ENCODE results near the gene DDX27.
"Not testable (repeated sequence)": the region's sequence is repeated elsewhere in the genome, so short reads cannot be mapped to it uniquely, and the experiment has no call there.

Gene DDX27

DNA sequence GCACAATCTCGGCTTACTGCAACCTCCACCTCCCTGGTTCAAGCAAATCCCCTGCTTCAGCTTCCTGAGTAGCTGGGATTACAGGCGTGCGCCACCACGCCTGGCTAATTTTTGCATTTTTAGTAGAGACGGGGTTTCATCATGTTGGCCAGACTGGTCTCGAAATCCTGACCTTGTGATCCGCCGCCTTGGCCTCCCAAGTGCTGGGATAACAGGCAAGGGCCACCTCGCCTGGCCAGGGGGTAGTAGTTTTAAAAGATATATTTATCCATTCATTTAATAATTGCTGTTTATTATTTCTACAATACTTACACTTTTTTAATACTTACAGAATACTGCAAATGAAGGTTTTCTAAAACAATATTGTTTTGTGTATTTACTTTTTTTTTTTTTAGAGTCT lies 15.5 kb upstream of the DDX27 start:
- DNase-seq (ENCODE audit: low read depth), result no peak
- H3K4me3 ChIP-seq (ENCODE audit: low read depth, low read length), result no peak overlapping the region
- TF ChIP-seq, protein P1, sequence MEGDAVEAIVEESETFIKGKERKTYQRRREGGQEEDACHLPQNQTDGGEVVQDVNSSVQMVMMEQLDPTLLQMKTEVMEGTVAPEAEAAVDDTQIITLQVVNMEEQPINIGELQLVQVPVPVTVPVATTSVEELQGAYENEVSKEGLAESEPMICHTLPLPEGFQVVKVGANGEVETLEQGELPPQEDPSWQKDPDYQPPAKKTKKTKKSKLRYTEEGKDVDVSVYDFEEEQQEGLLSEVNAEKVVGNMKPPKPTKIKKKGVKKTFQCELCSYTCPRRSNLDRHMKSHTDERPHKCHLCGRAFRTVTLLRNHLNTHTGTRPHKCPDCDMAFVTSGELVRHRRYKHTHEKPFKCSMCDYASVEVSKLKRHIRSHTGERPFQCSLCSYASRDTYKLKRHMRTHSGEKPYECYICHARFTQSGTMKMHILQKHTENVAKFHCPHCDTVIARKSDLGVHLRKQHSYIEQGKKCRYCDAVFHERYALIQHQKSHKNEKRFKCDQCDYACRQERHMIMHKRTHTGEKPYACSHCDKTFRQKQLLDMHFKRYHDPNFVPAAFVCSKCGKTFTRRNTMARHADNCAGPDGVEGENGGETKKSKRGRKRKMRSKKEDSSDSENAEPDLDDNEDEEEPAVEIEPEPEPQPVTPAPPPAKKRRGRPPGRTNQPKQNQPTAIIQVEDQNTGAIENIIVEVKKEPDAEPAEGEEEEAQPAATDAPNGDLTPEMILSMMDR (IDR thresholded peaks at IDR 0.05; ENCODE audit: insufficient read depth, low read depth, low read length, missing control alignments), result no peak

DNA sequence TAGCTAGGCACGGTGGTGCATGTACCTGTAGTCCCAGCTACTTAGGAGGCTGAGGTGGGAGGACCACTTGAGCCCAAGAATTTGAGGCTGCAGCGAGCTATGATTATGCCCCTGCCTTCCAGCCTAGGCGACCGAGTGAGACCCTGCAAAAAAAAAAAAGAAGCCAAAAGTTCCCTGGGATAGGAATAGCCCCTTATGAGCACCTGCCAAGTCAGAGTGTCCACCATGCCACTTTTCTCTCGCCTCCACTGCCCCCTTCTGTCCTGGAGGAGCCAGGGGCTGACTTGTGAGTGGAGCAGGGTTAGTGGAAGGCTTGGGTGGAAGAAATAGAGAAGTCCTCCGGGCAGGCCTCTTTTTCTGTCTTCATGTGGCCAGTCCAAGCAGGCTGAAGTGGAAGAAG lies 12.1 kb upstream of the DDX27 start:
- TF ChIP-seq, protein P1 (IDR thresholded peaks at IDR 0.05; ENCODE audit: insufficient read depth, low read depth, low read length, missing control alignments), result peak; percentile 24
- DNase-seq (ENCODE audit: low read depth), result peak; percentile 32
- H3K4me3 ChIP-seq (ENCODE audit: low read depth, low read length), result no peak overlapping the region

DNA sequence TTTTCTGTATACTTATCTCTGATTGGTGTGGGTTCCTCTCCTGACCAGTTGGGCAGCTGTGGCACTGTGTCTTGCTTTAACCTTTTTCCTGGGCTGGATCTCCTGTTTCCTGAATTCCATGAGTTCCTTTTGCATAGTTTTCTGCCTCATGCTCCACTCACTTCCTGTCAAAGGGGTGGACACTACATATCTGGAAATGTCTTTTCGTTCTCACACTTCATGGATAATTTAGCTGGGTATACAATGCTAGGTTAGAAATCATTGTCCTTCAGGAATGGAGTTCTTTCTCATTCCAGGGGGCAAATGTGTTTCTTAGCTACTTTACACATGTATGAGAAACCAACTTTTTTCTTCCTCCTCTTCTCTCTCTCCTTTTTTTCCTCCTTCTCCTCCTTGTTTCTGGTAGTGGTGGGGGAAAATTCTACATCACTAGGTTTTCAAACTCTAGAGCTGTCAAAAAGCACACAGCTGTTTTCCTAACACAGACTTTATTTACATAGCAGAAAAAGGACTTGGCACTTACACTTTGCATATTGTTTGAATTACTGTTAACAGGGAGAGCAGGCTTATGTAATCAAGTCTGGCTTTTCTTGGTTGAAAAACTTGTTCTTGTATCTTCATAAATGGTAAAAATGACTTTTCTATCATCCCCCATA lies 9.0 kb upstream of the DDX27 start:
- TF ChIP-seq, protein P1 (IDR thresholded peaks at IDR 0.05; ENCODE audit: insufficient read depth, low read depth, low read length, missing control alignments), result no peak
- DNase-seq (ENCODE audit: low read depth), result no peak
- no peak overlapping the region for H3K4me3 ChIP-seq (ENCODE audit: low read depth, low read length)

DNA sequence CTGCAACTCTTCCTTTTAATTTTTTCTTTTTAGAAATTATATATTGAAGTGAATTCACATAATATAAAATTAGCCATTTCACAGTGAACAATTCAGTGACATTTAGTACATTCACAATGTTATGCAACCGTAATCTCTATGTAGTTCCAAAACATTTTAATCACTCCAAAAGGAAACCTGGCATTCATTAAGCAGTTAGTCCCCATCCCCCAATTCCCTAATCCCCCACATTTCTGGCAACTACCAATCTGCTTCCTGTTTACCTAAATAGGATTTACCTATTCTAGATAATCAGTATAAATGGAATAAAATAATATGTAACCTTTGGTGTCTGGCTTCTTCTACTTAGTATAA lies 8.5 kb upstream of the DDX27 start:
- H3K4me3 ChIP-seq (ENCODE audit: low read depth, low read length), result no peak overlapping the region
- TF ChIP-seq, protein P1 (IDR thresholded peaks at IDR 0.05; ENCODE audit: insufficient read depth, low read depth, low read length, missing control alignments), result no peak
- DNase-seq (ENCODE audit: low read depth), result no peak

DNA sequence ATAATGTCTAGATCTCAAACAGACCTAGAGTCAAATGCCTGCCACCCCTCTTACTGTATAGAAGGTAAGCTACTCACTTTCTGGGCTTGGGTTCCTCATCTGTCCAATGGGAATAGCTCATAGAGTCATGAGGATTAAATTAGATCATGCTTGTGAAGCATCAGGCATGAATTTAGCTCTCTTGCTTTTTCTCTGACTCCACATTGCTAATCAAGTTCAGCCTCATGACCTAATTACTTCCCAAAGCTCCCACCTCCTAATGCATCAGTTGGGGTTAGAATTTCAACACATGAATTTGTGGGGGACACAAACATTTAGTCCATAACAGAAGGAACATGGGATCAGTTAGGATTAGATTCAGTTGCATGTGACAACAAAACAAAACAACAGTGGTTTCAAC lies 4.6 kb upstream of the DDX27 start:
- DNase-seq (ENCODE audit: low read depth), result no peak
- no peak overlapping the region for H3K4me3 ChIP-seq (ENCODE audit: low read depth, low read length)
- TF ChIP-seq, protein P1 (IDR thresholded peaks at IDR 0.05; ENCODE audit: insufficient read depth, low read depth, low read length, missing control alignments), result no peak

DNA sequence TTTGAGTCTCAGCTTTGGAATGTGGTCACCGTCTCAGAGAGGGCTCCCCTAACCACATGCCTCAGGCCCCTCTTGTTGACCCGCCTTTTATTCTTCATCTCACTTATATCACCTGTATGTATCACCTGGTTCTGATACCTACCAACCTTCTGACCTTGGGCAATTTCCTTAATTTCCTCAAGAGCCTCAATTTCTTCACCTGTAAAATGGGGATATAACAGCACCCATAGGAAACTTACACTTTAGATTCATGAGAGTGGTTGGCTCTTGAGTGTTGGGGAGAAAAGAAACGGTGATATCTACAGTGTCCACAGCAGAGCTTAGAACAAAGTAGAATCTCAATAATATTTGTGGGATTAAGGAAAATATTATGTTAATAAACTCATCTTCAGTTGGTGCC lies 4.0 kb upstream of the DDX27 start:
- no peak for DNase-seq (ENCODE audit: low read depth)
- TF ChIP-seq, protein P1 (IDR thresholded peaks at IDR 0.05; ENCODE audit: insufficient read depth, low read depth, low read length, missing control alignments), result no peak
- no peak overlapping the region for H3K4me3 ChIP-seq (ENCODE audit: low read depth, low read length)

DNA sequence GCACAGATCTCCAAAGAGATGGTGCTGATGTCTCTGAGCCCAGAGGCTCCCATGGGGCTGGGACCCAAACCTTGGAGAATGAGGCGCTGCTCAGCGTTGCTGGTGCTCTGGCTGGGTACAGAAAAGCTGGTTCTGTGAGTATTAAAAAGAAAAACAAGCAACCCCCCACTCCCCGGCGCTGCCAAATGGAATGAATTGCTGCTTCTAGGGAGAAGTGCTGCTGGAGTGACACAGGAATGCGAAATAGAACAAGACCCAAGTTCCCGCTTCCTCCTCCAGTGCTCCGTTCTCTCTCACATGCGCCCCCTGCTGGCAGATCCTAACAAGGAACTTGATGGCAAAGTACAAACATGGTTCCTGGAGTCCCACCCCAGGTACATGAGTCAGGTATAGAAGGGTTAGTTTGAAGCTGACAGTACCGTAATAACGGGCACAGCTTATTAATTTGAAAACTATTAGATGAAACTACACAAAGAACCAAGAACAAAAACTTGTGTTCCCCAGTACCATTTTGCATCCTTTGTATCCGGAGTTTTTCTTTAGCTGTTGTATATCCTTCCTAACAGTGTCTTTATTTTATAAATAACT lies 2.1 kb upstream of the DDX27 start:
- TF ChIP-seq, protein P1 (IDR thresholded peaks at IDR 0.05; ENCODE audit: insufficient read depth, low read depth, low read length, missing control alignments), result peak; percentile 85
- DNase-seq (ENCODE audit: low read depth), result peak; percentile 93
- H3K4me3 ChIP-seq (ENCODE audit: low read depth, low read length), result no peak overlapping the region

DNA sequence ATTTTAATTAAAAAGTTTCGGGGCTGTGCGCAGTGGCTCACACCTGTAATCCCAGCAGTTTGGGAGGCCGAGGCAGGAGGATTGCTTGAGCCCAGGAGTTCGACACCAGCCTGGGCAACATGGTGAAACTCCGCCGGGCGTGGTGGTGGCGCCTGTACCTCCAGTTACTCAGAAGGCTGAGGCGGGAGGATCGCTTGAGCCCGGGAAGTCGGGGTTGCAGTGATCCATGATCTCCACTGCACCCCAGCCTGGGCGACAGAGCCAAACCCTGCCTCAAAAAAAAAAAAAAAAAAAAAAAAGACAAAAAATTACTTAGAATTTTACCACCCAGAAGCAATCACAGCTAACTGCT lies 501 bp upstream of the DDX27 start:
- DNase-seq (ENCODE audit: low read depth), result not testable (repeated sequence)
- peak overlapping the region; percentile 34 for H3K4me3 ChIP-seq (ENCODE audit: low read depth, low read length)
